ENCODE results near the gene TSSK3. TPM values are rescaled to one million over a fixed set of nuclear protein-coding genes. Genes with fewer than 3 reads are reported as not detected.

TSSK3 gene
- total and polyA plus RNA-seq, 2 donors: 0.28 to 2.6 TPM

- peak in 7 of 9 donors; percentile 37 to 79 (median 53) for DNase-seq (ENCODE audit: low read depth in 6 of 9, low spot score in 9 of 9)
- peaks cover 69 to 71% of the 10 kb centered on the region in 2 donors for H3K36me3 ChIP-seq (ENCODE audit: control insufficient read depth in 2 of 2, insufficient read depth in 2 of 2, low read length in 1 of 2)
- no peak overlapping the region for H3K27ac ChIP-seq (ENCODE audit: low read depth in 1 of 2, low read length in 1 of 2)
- no peak overlapping the region for H3K4me3 ChIP-seq (ENCODE audit: low read length in 2 of 2)
- H3K27me3 ChIP-seq (ENCODE audit: control insufficient read depth in 2 of 2, insufficient read depth in 1 of 2, low read length in 1 of 2): no peaks in the 10 kb centered on the region
- 57% methylated on average over 5 of the region's 5 CpGs for WGBS
- no peaks in the 10 kb centered on the region for H3K9me3 ChIP-seq (ENCODE audit: control insufficient read depth in 2 of 2, insufficient read depth in 1 of 2, low read length in 1 of 2)
- peaks cover 0 to 9% of the 10 kb centered on the region in 2 donors for H3K4me1 ChIP-seq (ENCODE audit: control insufficient read depth in 2 of 2, insufficient read depth in 2 of 2, low read length in 2 of 2)
Observed at GRCh38 chr1:32372149-32372756, 9.9 kb downstream of the TSSK3 start.

- Histone ChIP-seq H3K4me1 (ENCODE audit: control insufficient read depth in 2 of 2, insufficient read depth in 2 of 2, low read length in 2 of 2) (peaks cover 0 to 9% of the 10 kb centered on the region in 2 donors), H3K4me3 (ENCODE audit: low read length in 2 of 2) (no peak overlapping the region), H3K27me3 (ENCODE audit: control insufficient read depth in 2 of 2, insufficient read depth in 1 of 2, low read length in 1 of 2) (no peaks in the 10 kb centered on the region), H3K36me3 (ENCODE audit: control insufficient read depth in 2 of 2, insufficient read depth in 2 of 2, low read length in 1 of 2) (peaks cover 71% of the 10 kb centered on the region in 2 donors), H3K27ac (ENCODE audit: low read depth in 1 of 2, low read length in 1 of 2) (no peak overlapping the region), H3K9me3 (ENCODE audit: control insufficient read depth in 2 of 2, insufficient read depth in 1 of 2, low read length in 1 of 2) (no peaks in the 10 kb centered on the region)
- no peak for DNase-seq (ENCODE audit: low read depth in 6 of 9, low spot score in 9 of 9)
- WGBS: 97% methylated on average over 1 of the region's 1 CpG
Observed at GRCh38 chr1:32373996-32374592, 11.8 kb downstream of the TSSK3 start.

- Histone ChIP-seq H3K9me3 (ENCODE audit: control insufficient read depth in 2 of 2, insufficient read depth in 1 of 2, low read length in 1 of 2) (no peaks in the 10 kb centered on the region), H3K36me3 (ENCODE audit: control insufficient read depth in 2 of 2, insufficient read depth in 2 of 2, low read length in 1 of 2) (peaks cover 85 to 88% of the 10 kb centered on the region in 2 donors), H3K27ac (ENCODE audit: low read depth in 1 of 2, low read length in 1 of 2) (no peak overlapping the region), H3K27me3 (ENCODE audit: control insufficient read depth in 2 of 2, insufficient read depth in 1 of 2, low read length in 1 of 2) (no peaks in the 10 kb centered on the region), H3K4me3 (ENCODE audit: low read length in 2 of 2) (no peak overlapping the region), H3K4me1 (ENCODE audit: control insufficient read depth in 2 of 2, insufficient read depth in 2 of 2, low read length in 2 of 2) (peaks cover 0 to 9% of the 10 kb centered on the region in 2 donors)
- DNase-seq (ENCODE audit: low read depth in 6 of 9, low spot score in 9 of 9): no peak
- WGBS: 99% methylated on average over 11 of the region's 11 CpGs
Observed at GRCh38 chr1:32376199-32376598, 13.9 kb downstream of the TSSK3 start.

- 97% methylated on average over 12 of the region's 12 CpGs for WGBS
- DNase-seq (ENCODE audit: low read depth in 6 of 9, low spot score in 9 of 9): no peak
Observed at GRCh38 chr1:32377541-32378220, 15.3 kb downstream of the TSSK3 start.

GRCh38 chr1:32380057-32380456, 17.7 kb downstream of the TSSK3 start:
- no peak overlapping the region for H3K27ac ChIP-seq (ENCODE audit: low read depth in 1 of 2, low read length in 1 of 2)
- no peak for DNase-seq (ENCODE audit: low read depth in 6 of 9, low spot score in 9 of 9)
- no peaks in the 10 kb centered on the region for H3K9me3 ChIP-seq (ENCODE audit: control insufficient read depth in 2 of 2, insufficient read depth in 1 of 2, low read length in 1 of 2)
- no peaks in the 10 kb centered on the region for H3K4me1 ChIP-seq (ENCODE audit: control insufficient read depth in 2 of 2, insufficient read depth in 2 of 2, low read length in 2 of 2)
- peaks cover 82 to 90% of the 10 kb centered on the region in 2 donors for H3K36me3 ChIP-seq (ENCODE audit: control insufficient read depth in 2 of 2, insufficient read depth in 2 of 2, low read length in 1 of 2)
- H3K27me3 ChIP-seq (ENCODE audit: control insufficient read depth in 2 of 2, insufficient read depth in 1 of 2, low read length in 1 of 2): no peaks in the 10 kb centered on the region
- 97% methylated on average over 9 of the region's 9 CpGs for WGBS
- H3K4me3 ChIP-seq (ENCODE audit: low read length in 2 of 2): no peak overlapping the region

More at GRCh38 chr1:32377541-32378220, 15.3 kb downstream of the TSSK3 start:
- Histone ChIP-seq H3K9me3 (ENCODE audit: control insufficient read depth in 2 of 2, insufficient read depth in 1 of 2, low read length in 1 of 2) (no peaks in the 10 kb centered on the region), H3K4me1 (ENCODE audit: control insufficient read depth in 2 of 2, insufficient read depth in 2 of 2, low read length in 2 of 2) (no peaks in the 10 kb centered on the region), H3K4me3 (ENCODE audit: low read length in 2 of 2) (no peak overlapping the region), H3K27me3 (ENCODE audit: control insufficient read depth in 2 of 2, insufficient read depth in 1 of 2, low read length in 1 of 2) (no peaks in the 10 kb centered on the region), H3K36me3 (ENCODE audit: control insufficient read depth in 2 of 2, insufficient read depth in 2 of 2, low read length in 1 of 2) (peaks cover 87 to 91% of the 10 kb centered on the region in 2 donors), H3K27ac (ENCODE audit: low read depth in 1 of 2, low read length in 1 of 2) (no peak overlapping the region)

- Histone ChIP-seq H3K4me3 (ENCODE audit: low read length in 2 of 2) (no peak overlapping the region), H3K27me3 (ENCODE audit: control insufficient read depth in 2 of 2, insufficient read depth in 1 of 2, low read length in 1 of 2) (no peaks in the 10 kb centered on the region), H3K4me1 (ENCODE audit: control insufficient read depth in 2 of 2, insufficient read depth in 2 of 2, low read length in 2 of 2) (no peaks in the 10 kb centered on the region), H3K36me3 (ENCODE audit: control insufficient read depth in 2 of 2, insufficient read depth in 2 of 2, low read length in 1 of 2) (peaks cover 51 to 74% of the 10 kb centered on the region in 2 donors), H3K9me3 (ENCODE audit: control insufficient read depth in 2 of 2, insufficient read depth in 1 of 2, low read length in 1 of 2) (no peaks in the 10 kb centered on the region), H3K27ac (ENCODE audit: low read depth in 1 of 2, low read length in 1 of 2) (no peak overlapping the region)
- DNase-seq (ENCODE audit: low read depth in 6 of 9, low spot score in 9 of 9): no peak
- WGBS: 94% methylated on average over 13 of the region's 13 CpGs
Observed at GRCh38 chr1:32386676-32387392, 24.5 kb downstream of the TSSK3 start.

GRCh38 chr1:32388641-32389040, 26.3 kb downstream of the TSSK3 start:
- Histone ChIP-seq H3K27ac (ENCODE audit: low read depth in 1 of 2, low read length in 1 of 2) (no peak overlapping the region), H3K4me1 (ENCODE audit: control insufficient read depth in 2 of 2, insufficient read depth in 2 of 2, low read length in 2 of 2) (peaks cover 5 to 9% of the 10 kb centered on the region in 2 donors), H3K27me3 (ENCODE audit: control insufficient read depth in 2 of 2, insufficient read depth in 1 of 2, low read length in 1 of 2) (no peaks in the 10 kb centered on the region), H3K36me3 (ENCODE audit: control insufficient read depth in 2 of 2, insufficient read depth in 2 of 2, low read length in 1 of 2) (peaks cover 36 to 58% of the 10 kb centered on the region in 2 donors), H3K9me3 (ENCODE audit: control insufficient read depth in 2 of 2, insufficient read depth in 1 of 2, low read length in 1 of 2) (no peaks in the 10 kb centered on the region), H3K4me3 (ENCODE audit: low read length in 2 of 2) (no peak overlapping the region)
- WGBS: 97% methylated on average over 6 of the region's 6 CpGs
- DNase-seq (ENCODE audit: low read depth in 6 of 9, low spot score in 9 of 9): no peak

- no peaks in the 10 kb centered on the region for H3K27me3 ChIP-seq (ENCODE audit: control insufficient read depth in 2 of 2, insufficient read depth in 1 of 2, low read length in 1 of 2)
- no peaks in the 10 kb centered on the region for H3K9me3 ChIP-seq (ENCODE audit: control insufficient read depth in 2 of 2, insufficient read depth in 1 of 2, low read length in 1 of 2)
- DNase-seq (ENCODE audit: low read depth in 6 of 9, low spot score in 9 of 9): no peak
- no peak overlapping the region for H3K4me3 ChIP-seq (ENCODE audit: low read length in 2 of 2)
- H3K36me3 ChIP-seq (ENCODE audit: control insufficient read depth in 2 of 2, insufficient read depth in 2 of 2, low read length in 1 of 2): peaks cover 25 to 39% of the 10 kb centered on the region in 2 donors
- H3K4me1 ChIP-seq (ENCODE audit: control insufficient read depth in 2 of 2, insufficient read depth in 2 of 2, low read length in 2 of 2): peaks cover 8 to 18% of the 10 kb centered on the region in 2 donors
- H3K27ac ChIP-seq (ENCODE audit: low read depth in 1 of 2, low read length in 1 of 2): no peak overlapping the region
- 90% methylated on average over 8 of the region's 8 CpGs for WGBS
Observed at GRCh38 chr1:32390904-32391870, 28.8 kb downstream of the TSSK3 start.

Measured in thymus (tissue), 11 donors.